Smooth muscle cell (in vitro differentiated cells): Measurements from ENCODE around the gene ZFHX3. TPM values are rescaled to one million over a fixed set of nuclear protein-coding genes. Genes with fewer than 3 reads are reported as not detected.

Source experiments
- DNase-seq: peaks from one replicate; lab custom pipeline; 2025; ENCODE audit not compliant: unreplicated experiment; lab: John Stamatoyannopoulos, UW
- H2AFZ ChIP-seq: fragments of 200-600 bp; sonication (generic); 2 replicates; pipeline ENCODE4 v1.6.0; 2016; ENCODE audit warnings: antibody characterized with exemption, low read depth, mild to moderate bottlenecking
- H3F3A ChIP-seq: fragments of 200-600 bp; sonication (generic); 2 replicates; pipeline ENCODE4 v1.6.0; 2017; ENCODE audit warnings: antibody characterized with exemption, low read depth
- H3K27ac ChIP-seq: fragments of 200-600 bp; sonication (generic); 2 replicates; pipeline ENCODE4 v1.5.1; 2016; ENCODE audit warnings: low read depth, mild to moderate bottlenecking
- H3K27me3 ChIP-seq: fragments of 200-600 bp; sonication (generic); 2 replicates; pipeline ENCODE4 v1.6.1; 2016; ENCODE audit warnings: low read depth, mild to moderate bottlenecking
- H3K36me3 ChIP-seq: fragments of 200-600 bp; sonication (generic); 2 replicates; pipeline ENCODE4 v1.5.1; 2016; ENCODE audit warnings: low read depth
- H3K4me1 ChIP-seq: fragments of 200-600 bp; sonication (generic); 2 replicates; pipeline ENCODE4 v1.5.1; 2016; ENCODE audit warnings: low read depth
- H3K4me2 ChIP-seq: fragments of 200-600 bp; sonication (generic); 2 replicates; pipeline ENCODE4 v1.6.0; 2016; ENCODE audit warnings: mild to moderate bottlenecking
- H3K4me3 ChIP-seq: fragments of 200-600 bp; sonication (generic); 2 replicates; pipeline ENCODE4 v1.5.1; 2016; ENCODE audit warnings: mild to moderate bottlenecking
- H3K79me2 ChIP-seq: fragments of 200-600 bp; sonication (generic); 2 replicates; pipeline ENCODE4 v1.6.0; 2016; ENCODE audit warnings: low read depth, mild to moderate bottlenecking
- H3K9ac ChIP-seq: fragments of 200-600 bp; sonication (generic); 2 replicates; pipeline ENCODE4 v1.6.0; 2016; ENCODE audit warnings: low read depth
- H3K9me3 ChIP-seq: fragments of 200-600 bp; sonication (generic); replicated peaks from 2 replicates; pipeline ENCODE4 v1.5.1; 2016; ENCODE audit warnings: low read depth
- H4K20me1 ChIP-seq: fragments of 200-600 bp; sonication (generic); 2 replicates; pipeline ENCODE4 v1.6.0; 2016; ENCODE audit warnings: low read depth
- CTCF ChIP-seq: fragments of 200-600 bp; sonication (generic); IDR thresholded peaks from 2 replicates; pipeline ENCODE4 v1.5.1; 2017; ENCODE audit warnings: borderline replicate concordance, mild to moderate bottlenecking, antibody characterized with exemption; ENCODE audit not compliant: insufficient read depth, poor library complexity, severe bottlenecking
- WGBS: methylation state at CpG from one replicate; pipeline ENCODE4 v1.1.7; 2016; ENCODE audit warnings: low lambda C conversion rate; 5-methylcytosine and 5-hydroxymethylcytosine counted together
- polyA plus RNA-seq: library from polyadenylated mRNA; unstranded; fragments of >200 nt; fragmentation: Nextera tagmentation; extraction: Ambion mirVana; gene quantifications from 2 replicates; pipeline ENCODE4 v1.2.1, GENCODE V29; 2016
- total RNA-seq: library from RNA; depleted of rRNA; stranded (reverse); fragments of >200 nt; gene quantifications from 2 replicates; pipeline ENCODE4 v1.2.3, GENCODE V29; 2014

The ZFHX3 gene
- total and polyA plus RNA-seq, 2 experiments from 2014 or later = 3.1 to 9.8 TPM

DNA sequence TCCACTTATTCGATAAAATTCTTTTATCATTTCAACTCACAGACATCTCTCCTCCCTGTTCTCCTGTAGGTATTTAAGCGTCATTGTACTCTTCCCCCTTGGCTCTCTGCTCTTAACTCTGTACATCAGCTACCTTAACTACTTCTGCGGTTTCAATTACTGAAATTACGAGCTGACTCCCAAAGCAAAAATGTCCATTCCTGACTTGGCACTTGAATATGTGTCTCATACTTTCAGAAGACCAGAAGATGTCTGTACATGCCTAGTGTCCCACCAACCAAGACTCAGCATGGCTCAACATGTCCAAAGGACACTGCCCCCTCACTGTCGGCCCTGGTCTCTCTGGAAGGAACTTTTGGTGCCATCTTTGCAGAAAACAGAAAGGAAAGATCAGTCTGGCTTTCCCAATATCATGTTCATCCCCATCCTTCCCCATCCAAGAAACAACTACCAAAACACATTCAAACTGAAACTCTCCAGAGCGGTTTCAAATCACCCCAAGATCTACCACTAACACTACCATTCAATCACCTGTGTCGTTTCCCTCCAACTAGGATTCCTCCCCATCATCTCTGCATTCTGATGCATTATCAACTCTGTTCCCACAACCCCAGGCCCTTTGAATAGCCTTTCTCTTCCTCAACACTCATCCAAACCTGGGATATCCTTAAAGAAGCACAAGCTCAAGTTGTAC, 74.9 kb downstream of the ZFHX3 start:
- Histone ChIP-seq H3K79me2 (peaks cover 52% of the 10 kb centered on the region), H3K4me3 (no peak overlapping the region), H3K27me3 (no peaks in the 10 kb centered on the region), H3K9me3 (no peaks in the 10 kb centered on the region), H3K36me3 (no peaks in the 10 kb centered on the region), H3F3A (no peaks in the 10 kb centered on the region), H3K27ac (peak overlapping the region; percentile 48), H3K4me1 (no peaks in the 10 kb centered on the region), H2AFZ (no peak overlapping the region), H3K4me2 (no peak overlapping the region), H4K20me1 (peaks cover 62% of the 10 kb centered on the region), H3K9ac (no peak overlapping the region)
- no peak for TF ChIP-seq CTCF
- 85% methylated on average over 7 of the region's 7 CpGs for WGBS
- DNase-seq = no peak

GRCh38 chr16:72971370-72971769, 76.6 kb downstream of the ZFHX3 start:
- peaks cover 45% of the 10 kb centered on the region for H4K20me1 ChIP-seq
- H3K4me1 ChIP-seq = no peaks in the 10 kb centered on the region
- H3F3A ChIP-seq = no peaks in the 10 kb centered on the region
- WGBS = 87% methylated on average over 5 of the region's 5 CpGs
- no peak for TF ChIP-seq CTCF
- peaks cover 50% of the 10 kb centered on the region for H3K79me2 ChIP-seq
- no peak for DNase-seq
- H3K4me2 ChIP-seq = no peak overlapping the region
- no peaks in the 10 kb centered on the region for H3K9me3 ChIP-seq
- H3K27ac ChIP-seq = no peak overlapping the region
- H3K4me3 ChIP-seq = no peak overlapping the region
- no peak overlapping the region for H3K9ac ChIP-seq
- H3K36me3 ChIP-seq = no peaks in the 10 kb centered on the region
- no peaks in the 10 kb centered on the region for H3K27me3 ChIP-seq
- no peak overlapping the region for H2AFZ ChIP-seq

GRCh38 chr16:72970656-72971055, 77.3 kb downstream of the ZFHX3 start:
- no peaks in the 10 kb centered on the region for H3K36me3 ChIP-seq
- 93% methylated on average over 5 of the region's 5 CpGs for WGBS
- H3K4me2 ChIP-seq = no peak overlapping the region
- no peaks in the 10 kb centered on the region for H3K4me1 ChIP-seq
- H3F3A ChIP-seq = no peaks in the 10 kb centered on the region
- TF ChIP-seq CTCF = no peak
- peaks cover 44% of the 10 kb centered on the region for H3K79me2 ChIP-seq
- H3K27me3 ChIP-seq = no peaks in the 10 kb centered on the region
- H3K9ac ChIP-seq = no peak overlapping the region
- peaks cover 43% of the 10 kb centered on the region for H4K20me1 ChIP-seq
- no peak overlapping the region for H2AFZ ChIP-seq
- no peak overlapping the region for H3K4me3 ChIP-seq
- no peaks in the 10 kb centered on the region for H3K9me3 ChIP-seq
- DNase-seq = no peak
- H3K27ac ChIP-seq = no peak overlapping the region

DNA sequence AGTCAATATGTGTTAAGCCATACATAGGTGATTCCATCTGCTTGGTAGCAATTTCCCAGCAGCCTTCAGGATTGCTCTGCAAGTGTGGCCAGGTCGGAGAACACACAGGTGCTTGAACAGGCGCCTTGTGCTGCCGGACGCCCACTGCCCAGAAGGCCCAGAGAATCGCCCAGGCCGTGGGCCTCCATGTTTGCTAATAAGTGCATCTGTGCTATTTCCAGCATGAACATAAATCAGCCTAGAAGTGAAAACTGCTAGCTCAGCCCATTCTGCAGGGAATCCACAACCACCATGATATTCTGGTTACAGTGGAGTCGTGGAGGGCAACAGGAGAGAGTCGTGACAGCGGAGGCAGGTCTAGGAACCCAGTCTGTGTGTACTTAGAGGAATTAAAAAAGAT, 78.1 kb downstream of the ZFHX3 start:
- Histone ChIP-seq H3F3A (no peaks in the 10 kb centered on the region), H3K9ac (no peak overlapping the region), H3K4me1 (no peaks in the 10 kb centered on the region), H4K20me1 (peaks cover 40% of the 10 kb centered on the region), H3K79me2 (peaks cover 37% of the 10 kb centered on the region), H3K9me3 (no peaks in the 10 kb centered on the region), H3K27me3 (no peaks in the 10 kb centered on the region), H3K27ac (no peak overlapping the region), H2AFZ (no peak overlapping the region), H3K4me3 (no peak overlapping the region), H3K36me3 (no peaks in the 10 kb centered on the region), H3K4me2 (no peak overlapping the region)
- 94% methylated on average over 9 of the region's 9 CpGs for WGBS
- no peak for TF ChIP-seq CTCF
- DNase-seq = no peak
